H9 (cell line): ENCODE data around the gene CFC1. TPM values are rescaled to one million over a fixed set of nuclear protein-coding genes. Genes with fewer than 3 reads are reported as not detected.
"Not testable (repeated sequence)": the region's sequence is repeated elsewhere in the genome, so short reads cannot be mapped to it uniquely, and the experiment has no call there.

Source experiments
- DNase-seq: peaks from one replicate; pipeline ENCODE4 v3.0.0-alpha.2; 2017
- H2AFZ ChIP-seq: one replicate; pipeline ENCODE4 v1.6.1; 2013; ENCODE audit warnings: mild to moderate bottlenecking, low read length, control low read depth, moderate library complexity
- H2AK5ac ChIP-seq: 2 replicates; pipeline ENCODE4 v1.6.1; 2013; ENCODE audit warnings: low read length, control low read depth, mixed read lengths; ENCODE audit not compliant: insufficient read length
- H2BK120ac ChIP-seq: one replicate; pipeline ENCODE4 v1.6.1; 2013; ENCODE audit warnings: low read depth, mild to moderate bottlenecking, low read length, control low read depth, inconsistent platforms; ENCODE audit not compliant: poor library complexity, severe bottlenecking
- H2BK12ac ChIP-seq: 2 replicates; pipeline ENCODE4 v1.6.1; 2013; ENCODE audit warnings: low read length, control low read depth, mixed read lengths, low read depth; ENCODE audit not compliant: insufficient read length
- H2BK15ac ChIP-seq: 2 replicates; pipeline ENCODE4 v1.6.1; 2013; ENCODE audit warnings: low read depth, low read length, control low read depth
- H2BK20ac ChIP-seq: one replicate; pipeline ENCODE4 v1.6.1; 2013; ENCODE audit warnings: low read depth, mild to moderate bottlenecking, low read length, control low read depth, inconsistent platforms; ENCODE audit not compliant: poor library complexity, severe bottlenecking
- H2BK5ac ChIP-seq: 2 replicates; pipeline ENCODE4 v1.6.1; 2013; ENCODE audit warnings: low read length, control low read depth, mixed read lengths; ENCODE audit not compliant: insufficient read length
- H3K14ac ChIP-seq: 2 replicates; pipeline ENCODE4 v1.6.1; 2013; ENCODE audit warnings: low read length, control low read depth; ENCODE audit not compliant: insufficient read depth
- H3K18ac ChIP-seq: 2 replicates; pipeline ENCODE4 v1.6.1; 2013; ENCODE audit warnings: low read depth, mild to moderate bottlenecking, mixed read lengths, low read length, control low read depth; ENCODE audit not compliant: insufficient read length
- H3K23ac ChIP-seq: 2 replicates; pipeline ENCODE4 v1.6.1; 2013; ENCODE audit warnings: low read length, control low read depth, mixed read lengths, low read depth; ENCODE audit not compliant: insufficient read length
- H3K23me2 ChIP-seq: 2 replicates; pipeline ENCODE4 v1.6.1; 2013; ENCODE audit warnings: low read depth, mild to moderate bottlenecking, mixed read lengths, low read length, control low read depth; ENCODE audit not compliant: insufficient read length, poor library complexity, severe bottlenecking
- H3K27ac ChIP-seq: 2 replicates; pipeline ENCODE4 v1.5.1; 2013; ENCODE audit warnings: low read length, control low read depth, mixed read lengths, low read depth; ENCODE audit not compliant: insufficient read length
- H3K27me3 ChIP-seq: 2 replicates; pipeline ENCODE4 v1.6.1; 2013; ENCODE audit warnings: low read length, control low read depth, inconsistent platforms; ENCODE audit not compliant: insufficient read depth
- H3K4ac ChIP-seq: 2 replicates; pipeline ENCODE4 v1.6.1; 2013; ENCODE audit warnings: low read depth, mild to moderate bottlenecking, control low read depth, inconsistent platforms, low read length, moderate library complexity
- H3K4me1 ChIP-seq: 2 replicates; pipeline ENCODE4 v1.6.1; 2013; ENCODE audit warnings: low read length, control low read depth, inconsistent platforms; ENCODE audit not compliant: insufficient read depth
- H3K4me2 ChIP-seq: 2 replicates; pipeline ENCODE4 v1.6.1; 2013; ENCODE audit warnings: low read length, control low read depth, mixed read lengths; ENCODE audit not compliant: insufficient read length, insufficient read depth
- H3K56ac ChIP-seq: 2 replicates; pipeline ENCODE4 v1.6.1; 2013; ENCODE audit warnings: low read depth, mild to moderate bottlenecking, mixed read lengths, low read length, control low read depth; ENCODE audit not compliant: insufficient read length
- H3K79me1 ChIP-seq: 2 replicates; pipeline ENCODE4 v1.6.1; 2013; ENCODE audit warnings: low read depth, mild to moderate bottlenecking, moderate library complexity, low read length, control low read depth, inconsistent platforms; ENCODE audit not compliant: insufficient read depth, poor library complexity, severe bottlenecking
- H3K79me2 ChIP-seq: 2 replicates; pipeline ENCODE4 v1.6.1; 2013; ENCODE audit warnings: low read length, control low read depth, inconsistent platforms; ENCODE audit not compliant: insufficient read depth
- H3K9ac ChIP-seq: 2 replicates; pipeline ENCODE4 v1.6.1; 2013; ENCODE audit warnings: low read length, control low read depth, mixed read lengths; ENCODE audit not compliant: insufficient read length; ENCODE audit errors: extremely low read depth
- H3K9me3 ChIP-seq: one replicate; pipeline ENCODE4 v1.6.1; 2013; ENCODE audit warnings: low read depth, low read length, inconsistent platforms; ENCODE audit not compliant: control insufficient read depth
- H3T11ph ChIP-seq: one replicate; pipeline ENCODE4 v1.6.1; 2013; ENCODE audit warnings: mild to moderate bottlenecking, low read length, control low read depth, inconsistent platforms
- H4K20me1 ChIP-seq: one replicate; pipeline ENCODE4 v1.6.1; 2013; ENCODE audit not compliant: control insufficient read depth, insufficient read length, insufficient read depth
- H4K5ac ChIP-seq: 2 replicates; pipeline ENCODE4 v1.6.1; 2013; ENCODE audit warnings: low read depth, mild to moderate bottlenecking, mixed read lengths, low read length, control low read depth; ENCODE audit not compliant: insufficient read length
- H4K8ac ChIP-seq: replicated peaks from 2 replicates; pipeline ENCODE4 v1.6.1; 2013; ENCODE audit warnings: low read length, control low read depth, mixed read lengths, low read depth; ENCODE audit not compliant: insufficient read length
- H4K91ac ChIP-seq: 2 replicates; pipeline ENCODE4 v1.6.1; 2013; ENCODE audit warnings: low read depth, mild to moderate bottlenecking, moderate library complexity, mixed read lengths, low read length, control low read depth; ENCODE audit not compliant: insufficient read length
- H3K27ac Mint-ChIP-seq, 3 experiments: 2 replicates in 2 of 3; 3 replicates in 1 of 3; pipeline ENCODE4 v1.8.0; 2020 to 2021; ENCODE audit warnings: mixed read lengths in 3 of 3, mild to moderate bottlenecking in 1 of 3, moderate library complexity in 1 of 3
- H3K27me3 Mint-ChIP-seq: 2 replicates; pipeline ENCODE4 v1.8.0; 2021; ENCODE audit warnings: low read depth, mild to moderate bottlenecking, moderate library complexity, mixed read lengths
- H3K36me3 Mint-ChIP-seq, 3 experiments: 2 replicates in 2 of 3; 3 replicates in 1 of 3; pipeline ENCODE4 v1.8.0; 2020 to 2021; ENCODE audit warnings: low read depth in 3 of 3, mixed read lengths in 3 of 3; ENCODE audit not compliant: insufficient read depth in 1 of 3
- H3K4me1 Mint-ChIP-seq, 2 experiments: 2 replicates each; pipeline ENCODE4 v1.8.0; 2020; ENCODE audit warnings: mixed read lengths in 2 of 2
- H3K4me3 Mint-ChIP-seq, 2 experiments: 2 replicates in 1 of 2; 3 replicates in 1 of 2; pipeline ENCODE4 v1.8.0; 2020 to 2021; ENCODE audit warnings: mild to moderate bottlenecking in 2 of 2, mixed read lengths in 2 of 2, moderate library complexity in 1 of 2
- H3K9me3 Mint-ChIP-seq, 2 experiments: 2 replicates in 1 of 2; 3 replicates in 1 of 2; pipeline ENCODE4 v1.8.0; 2020; ENCODE audit warnings: mild to moderate bottlenecking in 2 of 2, mixed read lengths in 2 of 2, moderate library complexity in 1 of 2
- WGBS: extraction: QIAGEN DNeasy Blood & Tissue Kit; methylation state at CpG from one replicate; pipeline ENCODE4 v1.1.7; 2013; ENCODE audit warnings: missing lambda C conversion rate, low lambda C conversion rate, mixed read lengths; ENCODE audit not compliant: insufficient read length; ENCODE audit errors: extremely low coverage; 5-methylcytosine and 5-hydroxymethylcytosine counted together
- total RNA-seq: library from RNA; stranded (reverse); gene quantifications from 2 replicates; pipeline ENCODE4 v1.2.1, GENCODE V29; 2021

CFC1 gene
- total RNA-seq, 1 experiment from 2014 or later = 0.22 TPM

DNA sequence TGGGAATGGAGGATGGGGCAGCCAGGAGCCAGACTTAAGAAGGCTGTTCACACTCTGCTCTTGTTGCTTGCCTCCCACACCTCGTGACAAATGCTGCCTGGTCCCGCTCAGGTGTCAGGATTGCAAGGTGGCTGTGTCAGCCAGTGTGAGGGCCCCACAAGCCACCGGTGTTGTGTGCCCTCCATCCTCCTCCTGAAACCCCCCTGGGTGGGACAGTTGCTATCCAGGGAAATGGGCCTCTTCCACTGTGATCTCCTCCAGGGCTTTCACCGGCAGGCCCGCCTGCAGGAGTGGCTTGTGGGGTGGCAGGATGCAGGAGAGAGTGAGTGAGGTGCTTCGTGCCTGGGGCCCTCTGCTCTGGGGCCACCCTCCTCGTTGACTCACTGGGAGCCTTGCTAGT, 16.4 kb downstream of the CFC1 start:
- not testable (repeated sequence) for H3K9me3 ChIP-seq, H2BK15ac ChIP-seq, H3K23ac ChIP-seq, H2AFZ ChIP-seq, H3K27me3 Mint-ChIP-seq, H3K36me3 Mint-ChIP-seq, H3K79me2 ChIP-seq, H3K27me3 ChIP-seq, H3K56ac ChIP-seq, H2BK12ac ChIP-seq, H3K18ac ChIP-seq, H4K8ac ChIP-seq, H3K4me2 ChIP-seq, H3T11ph ChIP-seq, H4K91ac ChIP-seq, H3K4me1 Mint-ChIP-seq, H2AK5ac ChIP-seq, H3K4me3 Mint-ChIP-seq, H3K27ac ChIP-seq, H3K27ac Mint-ChIP-seq, H3K4ac ChIP-seq, H2BK20ac ChIP-seq, H4K20me1 ChIP-seq, H3K9me3 Mint-ChIP-seq, H3K23me2 ChIP-seq, H3K14ac ChIP-seq, DNase-seq, H2BK5ac ChIP-seq, H4K5ac ChIP-seq, H2BK120ac ChIP-seq, H3K4me1 ChIP-seq, H3K9ac ChIP-seq, H3K79me1 ChIP-seq
- no CpG with 5 or more reads among the region's 7 CpGs for WGBS

DNA sequence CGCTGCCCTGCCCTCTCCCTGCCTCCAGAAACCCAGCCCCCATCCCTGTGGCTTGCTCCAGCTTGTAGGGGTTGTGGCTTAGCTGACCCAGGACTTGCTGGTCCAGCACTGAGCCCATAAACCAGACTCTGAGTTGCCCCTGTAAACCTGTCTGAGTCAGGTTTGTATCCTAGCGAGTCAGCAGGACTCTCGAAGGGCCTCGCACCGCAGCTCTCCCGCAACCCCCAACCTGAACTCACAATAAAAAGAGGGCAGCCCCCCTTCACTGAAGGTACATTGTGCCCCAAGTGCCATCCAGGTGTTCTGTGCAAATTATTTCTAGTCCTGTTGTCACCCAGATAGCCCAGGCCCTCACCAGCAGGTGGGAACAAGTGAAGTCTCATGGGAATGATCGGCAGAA, 17.9 kb downstream of the CFC1 start:
- H2BK20ac ChIP-seq, H2AFZ ChIP-seq, H3K4me1 Mint-ChIP-seq, H3K4me2 ChIP-seq, H3K27ac ChIP-seq, H3K27me3 ChIP-seq, H3K4ac ChIP-seq, H3K23me2 ChIP-seq, H3K9me3 ChIP-seq, H3K18ac ChIP-seq, H3K79me1 ChIP-seq, H3K27me3 Mint-ChIP-seq, H3K79me2 ChIP-seq, H4K8ac ChIP-seq, H4K91ac ChIP-seq, H3K4me1 ChIP-seq, H2BK15ac ChIP-seq, H3K4me3 Mint-ChIP-seq, H4K5ac ChIP-seq, H2BK5ac ChIP-seq, H3K9ac ChIP-seq, H2BK120ac ChIP-seq, DNase-seq, H3T11ph ChIP-seq, H4K20me1 ChIP-seq, H2BK12ac ChIP-seq, H3K23ac ChIP-seq, H3K9me3 Mint-ChIP-seq, H3K14ac ChIP-seq, H2AK5ac ChIP-seq, H3K36me3 Mint-ChIP-seq, H3K56ac ChIP-seq, H3K27ac Mint-ChIP-seq: not testable (repeated sequence)
- no CpG with 5 or more reads among the region's 7 CpGs for WGBS
